ENCODE measurements around the gene OFD1.
"Not testable (repeated sequence)": the region's sequence is repeated elsewhere in the genome, so short reads cannot be mapped to it uniquely, and the experiment has no call there.

The OFD1 gene

GRCh38 chrX:13702111-13702789 lies 32.3 kb upstream of the OFD1 start:
- FAIRE-seq = no peak

DNA sequence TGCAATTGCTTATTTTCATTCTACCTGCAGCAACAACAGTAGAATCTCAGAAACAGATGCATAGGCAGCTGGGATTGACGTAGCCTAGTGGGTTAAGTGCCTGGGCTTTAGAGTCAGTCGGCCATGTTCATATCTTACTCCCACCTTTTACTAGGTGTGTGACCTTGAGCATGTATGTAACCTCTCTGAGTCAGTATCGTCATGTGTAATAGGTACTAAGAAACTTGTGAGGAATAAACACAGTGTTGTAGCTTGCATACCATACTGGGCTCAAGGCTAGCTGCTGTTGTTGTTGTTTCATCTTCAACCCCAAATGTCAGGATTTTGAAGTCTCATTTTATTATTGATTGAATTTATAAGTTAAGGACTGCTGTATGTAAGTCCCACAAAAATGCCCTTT lies 31.4 kb upstream of the OFD1 start:
- no peak for FAIRE-seq

DNA sequence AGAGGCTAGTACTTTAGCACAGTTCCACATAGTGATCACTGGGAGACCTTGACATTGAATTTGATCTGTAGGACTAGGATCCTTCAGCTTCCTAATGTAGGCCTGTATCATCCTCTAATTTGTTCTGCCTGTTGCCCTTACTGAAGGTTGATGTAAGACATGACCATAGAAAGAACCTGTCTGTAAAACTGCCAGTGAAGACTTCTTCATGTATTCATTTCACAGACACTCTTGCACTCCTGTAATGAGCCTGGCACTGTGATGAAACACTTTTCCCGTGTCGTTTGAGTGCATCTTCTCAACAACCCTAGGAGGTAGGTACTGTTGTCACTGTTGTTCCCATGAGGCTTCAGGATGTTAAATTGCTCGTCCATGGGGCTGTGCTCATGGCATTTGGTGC lies 31.0 kb upstream of the OFD1 start:
- FAIRE-seq = no peak

DNA sequence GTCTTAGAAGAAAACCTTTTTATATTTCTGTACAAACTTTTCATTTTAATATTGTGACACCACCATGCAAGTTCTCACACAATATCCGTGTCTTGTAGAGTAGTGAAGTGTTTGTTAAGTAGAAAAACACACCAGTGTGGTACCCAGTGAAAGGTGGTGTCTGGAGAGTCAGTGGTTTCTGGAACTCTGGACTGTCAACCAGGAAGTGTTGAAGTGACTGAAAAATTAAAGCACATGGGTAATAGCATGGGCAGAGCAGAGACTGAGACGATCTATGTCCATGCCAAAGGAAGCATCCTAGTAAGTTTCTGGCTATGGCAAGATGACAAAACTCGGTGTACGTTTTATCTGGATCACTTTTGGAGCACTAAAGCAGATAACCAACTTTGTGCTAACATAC lies 23.4 kb upstream of the OFD1 start:
- FAIRE-seq = no peak

- no peak for FAIRE-seq
Observed at GRCh38 chrX:13716455-13716854, 18.1 kb upstream of the OFD1 start.

- FAIRE-seq = no peak
Observed at GRCh38 chrX:13716905-13717304, 17.6 kb upstream of the OFD1 start.

GRCh38 chrX:13717700-13718472 lies 16.7 kb upstream of the OFD1 start:
- FAIRE-seq = no peak

GRCh38 chrX:13719192-13719856 lies 15.2 kb upstream of the OFD1 start:
- no peak for FAIRE-seq

GRCh38 chrX:13721371-13721770 lies 13.2 kb upstream of the OFD1 start:
- no peak for FAIRE-seq

GRCh38 chrX:13721819-13722519 lies 12.6 kb upstream of the OFD1 start:
- no peak for FAIRE-seq

GRCh38 chrX:13724878-13725277 lies 9.7 kb upstream of the OFD1 start:
- FAIRE-seq = not testable (repeated sequence)

- FAIRE-seq = not testable (repeated sequence)
Observed at GRCh38 chrX:13726583-13726982, 8.0 kb upstream of the OFD1 start.

GRCh38 chrX:13730523-13730922 lies 4.0 kb upstream of the OFD1 start:
- not testable (repeated sequence) for FAIRE-seq

DNA sequence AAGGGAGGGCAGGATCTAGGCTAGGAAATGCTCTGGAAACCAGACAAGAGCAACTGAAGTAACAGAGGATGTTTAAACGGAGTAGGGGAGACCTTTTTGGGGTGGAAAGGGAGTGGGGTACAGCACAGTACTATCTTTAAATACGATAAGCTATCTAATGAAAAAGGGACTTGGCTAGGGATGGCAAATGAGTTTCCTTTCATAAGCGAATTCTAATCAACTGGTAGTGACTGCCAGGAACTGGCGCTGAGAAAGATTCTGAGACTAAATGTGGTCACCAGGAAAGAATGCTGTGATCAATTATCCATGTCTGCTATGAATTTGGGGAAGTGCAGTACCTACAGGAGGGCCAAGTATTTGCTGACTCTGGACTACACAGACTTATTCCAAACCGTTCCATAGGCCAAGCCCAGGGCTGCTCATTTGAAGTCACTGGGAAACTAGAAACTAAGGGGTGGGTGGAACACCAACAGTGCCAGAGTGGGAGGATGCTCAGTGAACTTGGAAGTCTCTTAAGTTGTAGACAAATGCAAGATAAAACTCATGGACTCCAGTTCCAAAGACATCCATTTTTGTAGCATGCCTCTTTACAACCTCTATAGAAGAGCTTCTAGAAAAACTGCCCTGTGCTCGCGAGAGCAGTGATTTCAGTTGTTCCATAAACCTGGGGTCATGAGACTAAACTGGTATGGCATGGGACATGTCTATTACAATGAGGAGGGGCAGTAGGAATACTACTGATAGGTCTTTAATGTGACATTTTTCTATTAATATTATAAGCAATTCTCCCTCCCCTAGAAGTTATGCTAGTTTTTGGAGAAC lies 2.1 kb upstream of the OFD1 start:
- no peak for FAIRE-seq

GRCh38 chrX:13733506-13733905 lies 1.0 kb upstream of the OFD1 start:
- FAIRE-seq = no peak

DNA sequence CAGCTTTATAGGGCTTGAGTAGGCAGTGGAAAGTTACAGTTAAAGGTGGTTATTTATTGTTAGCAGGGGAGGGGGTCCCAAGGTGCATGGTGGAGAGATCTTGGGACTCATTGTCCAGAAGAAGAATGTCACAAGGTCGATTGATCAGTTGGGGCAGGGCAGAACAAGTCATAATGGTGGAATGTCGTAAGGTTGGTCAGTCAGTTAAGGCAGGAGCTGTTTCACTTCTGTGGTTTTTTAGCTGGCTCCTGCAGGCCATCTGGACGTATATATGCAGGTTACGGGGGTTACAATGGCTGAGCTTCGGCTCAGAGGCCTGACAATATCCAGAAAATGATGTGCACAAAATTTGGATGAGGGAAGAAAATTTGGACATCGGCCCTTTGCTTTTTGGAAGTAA lies 7.1 kb downstream of the OFD1 start:
- no peak for FAIRE-seq

- FAIRE-seq = no peak
Observed at GRCh38 chrX:13742397-13743176, 8.0 kb downstream of the OFD1 start.

- FAIRE-seq = no peak
Observed at GRCh38 chrX:13747836-13748235, 13.3 kb downstream of the OFD1 start.

DNA sequence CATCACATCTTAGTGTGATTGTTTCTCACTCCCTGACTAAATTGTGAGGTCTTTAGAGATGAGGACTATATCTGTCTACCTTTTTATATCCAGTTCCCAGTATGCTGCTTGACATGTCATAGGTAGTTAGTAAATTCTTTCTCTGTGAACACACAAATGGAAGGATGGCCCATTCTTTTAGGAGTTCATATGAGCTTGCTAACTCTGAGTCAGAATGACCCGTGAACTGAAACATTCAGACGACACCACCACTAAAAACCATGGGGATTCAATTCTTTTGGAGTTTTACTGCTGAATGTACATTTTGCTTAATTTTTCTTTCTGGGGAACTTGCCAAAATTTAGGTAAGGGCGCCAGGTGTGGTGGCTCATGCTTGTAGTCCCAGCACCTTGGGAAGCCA lies 13.9 kb downstream of the OFD1 start:
- FAIRE-seq = no peak

- no peak for FAIRE-seq
Observed at GRCh38 chrX:13750204-13750603, 15.7 kb downstream of the OFD1 start.

DNA sequence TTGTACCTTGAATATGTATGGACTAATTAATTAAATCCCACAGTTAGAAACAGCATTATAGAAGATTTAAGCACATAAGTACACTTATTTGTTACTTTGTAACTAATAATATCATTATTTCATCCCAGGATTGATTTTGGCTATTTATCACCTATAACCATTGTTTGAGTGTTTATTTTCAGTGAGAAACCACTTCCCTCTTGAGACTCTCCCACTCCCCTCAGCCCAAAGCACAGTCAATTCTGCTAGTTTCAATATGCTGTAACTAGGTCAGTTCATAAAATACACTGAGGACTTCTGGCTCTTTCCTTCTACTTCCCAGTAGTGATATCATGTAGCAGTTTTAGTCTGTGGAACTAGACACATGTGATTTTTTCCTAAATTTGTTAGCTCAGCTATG lies 16.3 kb downstream of the OFD1 start:
- no peak for FAIRE-seq

DNA sequence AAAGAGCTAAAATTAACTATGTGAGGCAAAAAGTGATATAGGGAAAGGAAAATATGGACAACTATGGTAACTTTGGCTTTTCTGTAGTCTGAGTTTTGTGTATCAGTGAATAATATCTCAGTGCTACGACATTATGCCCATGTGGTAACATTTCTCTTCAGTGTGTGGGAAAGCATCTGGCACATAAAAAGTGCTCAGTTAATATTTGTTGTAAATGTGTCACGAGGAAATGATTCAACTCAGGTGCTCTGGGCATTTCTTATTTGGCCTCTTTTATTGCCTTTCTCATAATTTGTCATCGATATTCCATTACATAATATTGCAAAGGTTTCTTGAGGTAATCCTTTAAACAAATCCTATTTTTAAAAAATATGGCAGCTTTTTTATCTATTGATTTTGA lies 17.6 kb downstream of the OFD1 start:
- no peak for FAIRE-seq

Data from endometrium (tissue), 2 donors.